Endothelial cell (in vitro differentiated cells): ENCODE results near the gene TPRG1L. TPM values are rescaled to one million over a fixed set of nuclear protein-coding genes. Genes with fewer than 3 reads are reported as not detected.

Experiments
- DNase-seq: peaks from one replicate; pipeline ENCODE4 v3.0.0; 2021; ENCODE audit warnings: low spot score
- H3K27ac Mint-ChIP-seq: one replicate; pipeline ENCODE4 v1.8.0; 2021; ENCODE audit warnings: mixed read lengths, inconsistent platforms; ENCODE audit not compliant: unreplicated experiment
- H3K27me3 Mint-ChIP-seq: one replicate; pipeline ENCODE4 v1.8.0; 2021; ENCODE audit warnings: mild to moderate bottlenecking, moderate library complexity, mixed read lengths, inconsistent platforms; ENCODE audit not compliant: unreplicated experiment
- H3K36me3 Mint-ChIP-seq: one replicate; pipeline ENCODE4 v1.8.0; 2021; ENCODE audit warnings: mild to moderate bottlenecking, low read depth, mixed read lengths, inconsistent platforms; ENCODE audit not compliant: unreplicated experiment
- H3K4me1 Mint-ChIP-seq: one replicate; pipeline ENCODE4 v1.8.0; 2021; ENCODE audit warnings: mild to moderate bottlenecking, mixed read lengths, inconsistent platforms; ENCODE audit not compliant: unreplicated experiment
- H3K4me3 Mint-ChIP-seq: one replicate; pipeline ENCODE4 v1.8.0; 2021; ENCODE audit warnings: mild to moderate bottlenecking, mixed read lengths, inconsistent platforms; ENCODE audit not compliant: unreplicated experiment
- H3K9me3 Mint-ChIP-seq: one replicate; pipeline ENCODE4 v1.8.0; 2021; ENCODE audit warnings: mixed read lengths, inconsistent platforms; ENCODE audit not compliant: unreplicated experiment
- CTCF ChIP-seq: fragments of 200-600 bp; sonication (generic); IDR thresholded peaks from one replicate; pipeline ENCODE4 v1.5.0; 2021; ENCODE audit warnings: antibody characterized with exemption; ENCODE audit not compliant: unreplicated experiment
- total RNA-seq: library from RNA; stranded (reverse); fragmentation: NEBNext Ultra II Directional; extraction: Animal tissue kit (Norgen Biotek cat#: 25700); gene quantifications from one replicate; pipeline ENCODE4 v1.2.1, GENCODE V29; 2021; ENCODE audit not compliant: unreplicated experiment

The TPRG1L gene
- total RNA-seq, 1 donor from 2014 or later = 35.2 TPM

DNA sequence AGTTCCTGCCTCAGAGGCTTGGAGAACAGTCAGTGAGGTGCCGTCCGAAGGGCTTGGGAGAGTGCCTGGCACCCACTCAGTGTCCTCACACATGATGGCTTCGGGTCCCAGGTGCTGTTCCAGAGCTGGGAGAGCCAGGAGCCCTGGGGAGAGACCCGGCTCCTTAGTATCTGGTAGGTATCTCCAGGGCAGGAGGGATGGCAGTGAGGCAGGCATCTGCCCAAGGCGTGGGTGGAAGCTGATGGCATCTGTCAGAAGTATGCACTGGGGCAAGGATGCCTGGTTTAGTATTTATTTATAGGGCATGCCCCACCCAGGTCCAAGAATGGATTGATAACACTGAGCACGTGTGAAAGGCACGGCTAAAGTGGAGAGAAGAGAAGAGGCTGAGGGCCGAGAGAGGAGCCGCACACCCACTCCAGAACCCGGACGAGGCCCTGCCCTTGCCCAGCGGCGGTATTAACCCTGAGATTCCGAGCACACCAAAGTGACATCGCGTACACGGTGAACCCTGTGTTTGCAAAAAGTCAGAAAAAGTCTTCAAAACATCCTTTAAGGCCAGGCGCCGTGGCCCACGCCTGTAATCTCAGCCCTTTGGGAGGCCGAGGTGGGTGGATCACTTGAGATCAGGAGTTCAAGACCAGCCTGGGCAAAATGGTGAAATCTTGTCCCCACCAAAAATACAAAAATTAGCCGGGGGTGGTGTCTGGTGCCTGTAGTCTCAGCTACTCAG, 29.9 kb downstream of the TPRG1L start:
- no peak for DNase-seq
- H3K27me3 Mint-ChIP-seq = peaks cover 19% of the 10 kb centered on the region
- no peak for TF ChIP-seq CTCF
- H3K9me3 Mint-ChIP-seq = no peaks in the 10 kb centered on the region
- H3K27ac Mint-ChIP-seq = no peak overlapping the region
- H3K4me3 Mint-ChIP-seq = no peak overlapping the region
- H3K4me1 Mint-ChIP-seq = peaks cover 2% of the 10 kb centered on the region
- H3K36me3 Mint-ChIP-seq = no peaks in the 10 kb centered on the region

DNA sequence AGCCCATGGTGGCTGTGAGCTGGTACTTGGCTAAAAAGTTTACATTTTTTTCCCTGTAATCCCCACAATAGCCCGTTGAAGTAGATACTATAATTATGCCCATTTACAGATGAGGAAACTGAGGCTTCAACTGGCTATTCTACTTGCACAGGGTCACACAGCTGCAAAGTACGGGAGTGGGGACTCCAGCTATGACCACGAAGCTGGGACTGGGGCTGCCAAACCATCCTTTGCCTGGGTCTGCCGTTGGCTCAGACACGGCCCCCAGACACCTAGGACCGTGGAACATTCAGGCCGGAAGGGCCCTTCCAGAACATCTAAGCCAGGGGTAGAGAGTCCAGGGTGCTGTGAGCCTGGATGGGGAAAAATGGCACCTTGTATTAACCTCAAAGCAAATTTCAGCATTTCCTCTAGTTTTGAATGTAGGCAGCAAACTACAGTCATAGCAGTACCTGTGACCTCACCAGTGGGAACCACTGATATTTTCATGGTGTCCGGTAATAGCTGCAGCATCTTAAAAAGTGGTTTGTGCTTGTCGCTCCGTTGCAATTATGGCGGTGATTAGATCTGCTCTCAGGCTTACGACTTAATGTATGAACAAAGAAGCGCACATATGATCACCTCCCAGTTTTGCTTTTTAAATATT, 31.8 kb downstream of the TPRG1L start:
- no peaks in the 10 kb centered on the region for H3K9me3 Mint-ChIP-seq
- H3K4me1 Mint-ChIP-seq = no peaks in the 10 kb centered on the region
- H3K4me3 Mint-ChIP-seq = no peak overlapping the region
- no peak for TF ChIP-seq CTCF
- no peak for DNase-seq
- H3K36me3 Mint-ChIP-seq = no peaks in the 10 kb centered on the region
- no peak overlapping the region for H3K27ac Mint-ChIP-seq
- H3K27me3 Mint-ChIP-seq = peaks cover 15% of the 10 kb centered on the region

DNA sequence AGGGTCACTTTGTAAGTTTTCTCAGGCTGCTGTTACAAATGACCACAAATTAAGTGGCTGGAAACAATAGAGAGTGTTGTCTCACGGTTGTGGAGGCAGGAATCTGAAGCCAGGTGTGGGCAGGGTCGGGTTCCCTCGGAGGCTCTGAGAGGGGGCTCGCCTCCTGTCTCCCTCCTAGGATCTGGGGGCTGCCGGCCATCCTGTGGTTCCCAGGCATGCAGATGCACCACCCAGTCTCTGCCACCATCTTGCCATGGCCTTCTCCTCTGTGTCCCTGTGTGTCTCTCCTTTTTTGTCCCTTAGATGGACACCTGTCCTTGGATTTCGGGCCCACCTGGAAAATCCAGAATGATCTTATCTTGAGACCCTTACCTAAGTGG, 32.3 kb downstream of the TPRG1L start:
- DNase-seq = no peak
- Mint-ChIP-seq H3K27me3 (peaks cover 16% of the 10 kb centered on the region), H3K9me3 (no peaks in the 10 kb centered on the region), H3K27ac (no peak overlapping the region), H3K36me3 (no peaks in the 10 kb centered on the region), H3K4me1 (no peaks in the 10 kb centered on the region), H3K4me3 (no peak overlapping the region)
- TF ChIP-seq CTCF = no peak

DNA sequence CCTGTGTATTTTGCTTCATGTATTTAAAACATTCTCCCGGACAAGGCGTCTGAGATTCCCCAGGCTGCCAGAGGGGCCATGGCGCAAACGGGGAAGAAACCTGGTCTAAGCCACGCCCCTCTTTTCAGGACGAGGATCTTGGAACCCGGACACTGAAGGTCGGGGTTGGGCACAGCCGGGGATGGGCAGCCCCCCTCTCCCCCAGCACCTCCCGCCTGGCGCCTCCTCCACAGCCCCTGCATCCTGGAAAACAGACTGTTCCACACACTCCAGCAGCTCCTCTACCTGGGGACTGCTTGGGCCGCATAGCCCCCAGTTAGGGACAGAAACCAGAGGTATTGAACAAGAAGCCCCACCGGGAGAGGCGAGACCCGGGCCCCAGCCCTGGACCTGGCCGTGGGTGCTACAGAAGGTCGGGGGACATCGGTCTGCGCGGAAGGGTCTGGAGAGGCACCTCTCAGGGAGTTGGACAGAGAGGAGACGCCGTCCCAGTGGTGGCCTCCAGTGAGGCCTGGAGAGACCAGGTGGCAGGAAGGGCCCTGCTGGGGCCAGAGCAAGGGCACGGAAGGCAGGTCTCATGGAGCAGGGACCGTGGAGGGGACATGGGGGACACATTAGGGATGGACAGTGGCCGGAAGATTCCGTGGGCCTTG, 32.9 kb downstream of the TPRG1L start:
- no peak for DNase-seq
- no peak for TF ChIP-seq CTCF
- peaks cover 17% of the 10 kb centered on the region for H3K27me3 Mint-ChIP-seq
- H3K27ac Mint-ChIP-seq = no peak overlapping the region
- H3K36me3 Mint-ChIP-seq = no peaks in the 10 kb centered on the region
- no peaks in the 10 kb centered on the region for H3K9me3 Mint-ChIP-seq
- no peak overlapping the region for H3K4me3 Mint-ChIP-seq
- H3K4me1 Mint-ChIP-seq = no peaks in the 10 kb centered on the region

- H3K27ac Mint-ChIP-seq = no peak overlapping the region
- no peaks in the 10 kb centered on the region for H3K36me3 Mint-ChIP-seq
- H3K4me1 Mint-ChIP-seq = no peaks in the 10 kb centered on the region
- no peak overlapping the region for H3K4me3 Mint-ChIP-seq
- DNase-seq = no peak
- H3K27me3 Mint-ChIP-seq = peaks cover 17% of the 10 kb centered on the region
- TF ChIP-seq CTCF = no peak
- H3K9me3 Mint-ChIP-seq = no peaks in the 10 kb centered on the region
These were observed 33.4 kb downstream of the TPRG1L start for GRCh38 chr1:3658231-3658615.
